ENCODE data around the gene UNC5B. TPM values are rescaled to one million over a fixed set of nuclear protein-coding genes. Genes with fewer than 3 reads are reported as not detected.
A peak's percentile ranks its signal among the peaks of the same experiment; 100 is the strongest.

UNC5B gene
- total RNA-seq, 6 donors from 2014 or later = 8.4 to 27.7 (median 20.5) TPM

- peaks cover 0 to 7% (median 6%) of the 10 kb centered on the region in 4 donors for H3K4me1 ChIP-seq
- WGBS, 2 donors = 78 to 83% methylated on average over 8 to 22 of the region's 22 CpGs
- no peak overlapping the region for H3K27ac ChIP-seq
Observed at GRCh38 chr10:71279590-71280170, 67.3 kb downstream of the UNC5B start.

GRCh38 chr10:71280216-71280615 lies 67.8 kb downstream of the UNC5B start:
- ATAC-seq (ENCODE audit: low FRiP score in 2 of 2) (no peak), DNase-seq (no peak)
- H3K4me3 ChIP-seq = no peak overlapping the region
- H3K9me3 ChIP-seq = no peaks in the 10 kb centered on the region
- no peak for TF ChIP-seq POLR2AphosphoS5 (IDR thresholded peaks at IDR 0.05)
- no peak for TF ChIP-seq POLR2A (IDR thresholded peaks at IDR 0.05)
- no peak for TF ChIP-seq CTCF (IDR thresholded peaks at IDR 0.05)
- TF ChIP-seq EP300 (IDR thresholded peaks at IDR 0.05) = no peak
- H3K27ac ChIP-seq = no peak overlapping the region
- WGBS, 2 donors = 56 to 64% methylated on average over 5 of the region's 5 CpGs
- no peaks in the 10 kb centered on the region for H3K27me3 ChIP-seq
- peaks cover 0 to 2% (median under 1%) of the 10 kb centered on the region in 4 donors for H3K4me1 ChIP-seq
- peaks cover 0 to 15% (median 4%) of the 10 kb centered on the region in 4 donors for H3K36me3 ChIP-seq

More at GRCh38 chr10:71279590-71280170, 67.3 kb downstream of the UNC5B start:
- ATAC-seq (ENCODE audit: low FRiP score in 2 of 2) = no peak
- Histone ChIP-seq H3K36me3 (peaks cover 0 to 15% (median 3%) of the 10 kb centered on the region in 4 donors), H3K4me3 (no peak overlapping the region), H3K27me3 (no peaks in the 10 kb centered on the region), H3K9me3 (no peaks in the 10 kb centered on the region)
- DNase-seq = peak in 1 of 2 donors; percentile 74
- TF ChIP-seq POLR2AphosphoS5 (IDR thresholded peaks at IDR 0.05) = no peak
- TF ChIP-seq CTCF (IDR thresholded peaks at IDR 0.05) = no peak
- no peak for TF ChIP-seq POLR2A (IDR thresholded peaks at IDR 0.05)
- TF ChIP-seq EP300 (IDR thresholded peaks at IDR 0.05) = no peak

- DNase-seq = no peak
- peaks cover 0 to 21% (median 6%) of the 10 kb centered on the region in 4 donors for H3K36me3 ChIP-seq
- ATAC-seq (ENCODE audit: low FRiP score in 2 of 2) = no peak
- no peaks in the 10 kb centered on the region for H3K4me1 ChIP-seq
- 44 to 52% methylated on average over 3 of the region's 3 CpGs for WGBS, 2 donors
- H3K9me3 ChIP-seq = no peaks in the 10 kb centered on the region
- TF ChIP-seq CTCF (IDR thresholded peaks at IDR 0.05) = no peak
- no peak for TF ChIP-seq POLR2A (IDR thresholded peaks at IDR 0.05)
- TF ChIP-seq EP300 (IDR thresholded peaks at IDR 0.05) = no peak
- TF ChIP-seq POLR2AphosphoS5 (IDR thresholded peaks at IDR 0.05) = no peak
- no peak overlapping the region for H3K27ac ChIP-seq
- H3K4me3 ChIP-seq = no peak overlapping the region
- H3K27me3 ChIP-seq = no peaks in the 10 kb centered on the region
Observed at GRCh38 chr10:71280825-71281224, 68.5 kb downstream of the UNC5B start.

- WGBS, 2 donors = 87 to 90% methylated on average over 4 to 8 of the region's 8 CpGs
- Histone ChIP-seq H3K36me3 (peaks cover 0 to 31% (median 12%) of the 10 kb centered on the region in 4 donors), H3K27ac (no peak overlapping the region), H3K4me1 (peaks cover 0 to 9% (median 1%) of the 10 kb centered on the region in 4 donors), H3K9me3 (no peaks in the 10 kb centered on the region), H3K4me3 (no peak overlapping the region), H3K27me3 (no peaks in the 10 kb centered on the region)
- TF ChIP-seq CTCF (IDR thresholded peaks at IDR 0.05) (no peak), POLR2A (IDR thresholded peaks at IDR 0.05) (no peak), POLR2AphosphoS5 (IDR thresholded peaks at IDR 0.05) (no peak), EP300 (IDR thresholded peaks at IDR 0.05) (no peak)
- DNase-seq (no peak), ATAC-seq (ENCODE audit: low FRiP score in 2 of 2) (no peak)
Observed at GRCh38 chr10:71281646-71282322, 69.4 kb downstream of the UNC5B start.

All from upper lobe of left lung (tissue), 6 donors.